Anterior cingulate cortex (tissue), 58 donors: ENCODE results near the gene HEATR9.

Source experiments
- DNase-seq, 58 donors: peaks; one replicate each; lab custom pipeline; 2025; lab: John Stamatoyannopoulos, UW

Gene HEATR9

DNA sequence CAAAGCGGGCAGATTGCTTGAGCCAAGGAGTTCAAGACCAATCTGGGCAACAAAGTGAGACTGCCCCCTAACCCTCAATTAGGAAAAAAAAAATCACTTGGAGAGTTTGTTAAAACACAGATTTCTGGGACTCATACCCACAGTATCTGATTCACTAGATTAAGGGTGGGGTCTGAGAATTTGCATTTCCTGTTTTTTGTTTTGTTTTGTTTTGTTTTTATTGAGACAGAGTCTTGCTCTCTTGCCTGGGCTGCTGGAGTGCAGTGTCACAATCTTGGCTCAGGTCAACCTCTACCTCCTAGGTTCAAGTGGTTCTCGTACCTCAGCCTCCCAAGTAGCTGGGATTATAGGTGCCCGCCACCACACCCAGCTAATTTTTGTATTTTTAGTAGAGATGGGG lies 1.1 kb downstream of the HEATR9 start:
- DNase-seq = no peak

DNA sequence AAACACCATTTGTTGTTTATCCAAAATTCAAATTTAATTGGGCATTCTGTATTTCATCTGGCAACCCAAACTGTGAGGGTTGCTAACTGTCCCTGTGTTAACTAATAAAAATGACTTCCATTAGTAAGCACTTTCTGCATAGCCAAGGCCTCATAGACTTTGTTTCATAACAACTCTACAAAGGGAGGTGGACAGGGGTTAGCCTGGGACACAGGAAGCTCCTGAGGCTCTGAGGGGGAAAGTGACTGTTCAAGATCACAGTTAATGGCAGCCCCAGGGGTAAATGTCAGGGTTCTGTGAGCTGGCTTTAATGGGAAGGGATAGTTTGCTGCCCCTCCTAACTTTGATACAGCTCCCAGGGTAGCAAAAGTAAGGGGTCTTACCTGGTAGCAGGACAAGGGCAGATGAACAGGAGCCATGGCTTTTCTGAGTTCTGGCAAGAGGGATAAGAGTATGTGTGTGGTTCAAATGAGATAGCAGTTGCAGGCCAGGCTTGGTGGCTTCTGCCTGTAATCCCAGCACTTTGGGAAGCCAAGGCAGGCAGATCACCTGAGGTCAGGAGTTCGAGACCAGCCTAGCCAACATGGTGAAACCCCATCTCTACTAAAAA lies 2.2 kb downstream of the HEATR9 start:
- no peak for DNase-seq

DNA sequence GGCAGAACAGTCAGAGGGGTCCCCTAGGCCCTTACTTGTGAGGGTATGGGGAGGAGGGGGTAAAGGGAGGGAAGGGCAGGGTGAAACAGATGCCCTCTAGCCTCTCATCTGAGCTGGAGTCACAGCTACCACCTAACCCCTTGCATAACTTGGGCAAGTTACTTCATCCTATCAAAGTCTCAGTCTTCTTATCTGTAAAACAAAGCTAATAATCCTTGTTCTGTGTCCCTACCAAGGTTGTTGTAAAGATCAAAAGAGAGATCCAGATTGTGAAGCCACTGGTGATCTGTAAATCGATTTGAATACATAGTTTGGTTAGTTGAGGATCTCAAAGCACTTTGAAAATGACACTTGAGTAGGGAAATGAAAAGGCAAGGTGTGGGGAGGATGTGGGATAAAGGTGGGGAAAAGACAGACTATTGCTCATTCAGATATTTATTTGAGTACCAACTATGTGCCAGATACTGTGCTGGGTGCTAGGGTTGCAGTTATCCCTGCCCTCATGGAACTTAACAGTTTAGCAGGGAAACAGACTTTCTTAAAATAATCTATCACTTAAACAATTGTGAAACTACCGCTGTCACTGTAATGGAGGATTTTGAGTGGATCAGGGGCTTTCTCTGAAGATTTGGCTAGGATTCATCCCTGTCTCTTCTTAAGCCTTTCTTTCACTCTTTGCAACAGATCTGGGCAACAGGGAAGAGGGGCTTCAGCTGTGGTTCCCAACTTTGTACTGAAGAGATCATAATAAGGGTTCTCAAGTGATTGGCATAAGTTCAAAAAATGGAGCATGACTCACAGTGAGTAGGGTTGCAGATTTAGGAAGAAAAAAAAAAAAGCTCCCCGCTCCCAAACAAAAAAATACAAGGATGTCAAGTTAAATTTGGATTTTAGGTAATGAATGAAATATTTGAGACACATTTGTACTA lies 3.0 kb downstream of the HEATR9 start:
- no peak for DNase-seq

DNA sequence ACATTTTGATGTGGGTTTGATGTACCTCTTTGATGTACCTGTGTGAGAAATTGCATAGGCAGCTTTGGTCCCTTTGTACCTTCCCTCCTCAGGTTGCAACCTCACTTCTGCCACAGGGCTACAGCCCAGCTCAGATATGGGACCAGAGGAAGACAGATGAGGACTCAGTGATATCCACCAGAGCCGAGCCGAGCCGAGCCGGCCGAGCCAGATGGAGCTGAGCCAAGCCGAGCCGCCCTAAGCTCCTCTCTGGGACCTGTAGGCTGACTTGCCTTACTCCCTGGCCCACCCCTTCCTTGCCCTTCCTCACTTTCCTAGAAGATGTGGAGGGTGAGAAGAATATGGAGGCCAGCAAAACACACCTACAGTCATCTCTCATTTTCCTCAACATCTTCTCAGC lies 3.8 kb downstream of the HEATR9 start:
- DNase-seq = no peak

DNA sequence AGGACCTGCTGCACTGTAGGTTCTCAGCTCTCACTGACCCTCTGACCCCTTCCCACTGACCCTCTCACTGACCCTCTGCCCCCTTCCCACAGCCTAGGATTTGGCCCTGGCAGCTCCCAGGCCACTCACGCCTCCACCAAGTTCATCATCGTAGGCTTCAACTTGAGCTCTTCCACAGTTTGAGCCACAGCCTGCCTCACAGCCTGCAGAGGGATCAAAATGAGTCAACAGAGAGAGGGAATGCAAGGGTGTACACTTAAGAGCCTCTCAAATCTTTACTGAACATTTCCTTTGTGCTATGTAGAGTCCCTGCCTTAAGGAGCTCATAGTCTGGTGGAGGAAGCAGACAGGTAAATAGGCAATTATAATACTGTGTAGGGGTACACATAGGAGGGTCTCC lies 12.1 kb downstream of the HEATR9 start:
- no peak for DNase-seq

DNA sequence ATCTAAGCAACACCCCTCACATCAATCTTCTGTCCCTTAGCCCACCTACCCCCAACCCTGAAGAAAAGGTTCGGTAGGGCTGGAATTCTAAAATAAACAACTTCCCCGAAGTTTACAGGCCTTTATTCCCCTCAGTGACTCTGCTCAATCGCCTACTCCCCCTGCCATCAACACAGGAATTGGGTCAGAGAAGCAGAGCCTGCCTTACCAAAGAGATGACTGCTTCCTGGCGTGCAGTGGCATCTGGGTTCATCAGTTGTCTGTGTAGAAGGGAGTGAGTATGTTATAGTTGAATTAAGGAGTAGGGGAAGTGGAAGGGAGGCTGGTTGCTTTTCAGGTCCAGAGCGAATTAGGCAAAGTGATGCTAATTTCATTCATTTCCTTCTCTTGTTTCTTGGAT lies 12.7 kb downstream of the HEATR9 start:
- DNase-seq = no peak

DNA sequence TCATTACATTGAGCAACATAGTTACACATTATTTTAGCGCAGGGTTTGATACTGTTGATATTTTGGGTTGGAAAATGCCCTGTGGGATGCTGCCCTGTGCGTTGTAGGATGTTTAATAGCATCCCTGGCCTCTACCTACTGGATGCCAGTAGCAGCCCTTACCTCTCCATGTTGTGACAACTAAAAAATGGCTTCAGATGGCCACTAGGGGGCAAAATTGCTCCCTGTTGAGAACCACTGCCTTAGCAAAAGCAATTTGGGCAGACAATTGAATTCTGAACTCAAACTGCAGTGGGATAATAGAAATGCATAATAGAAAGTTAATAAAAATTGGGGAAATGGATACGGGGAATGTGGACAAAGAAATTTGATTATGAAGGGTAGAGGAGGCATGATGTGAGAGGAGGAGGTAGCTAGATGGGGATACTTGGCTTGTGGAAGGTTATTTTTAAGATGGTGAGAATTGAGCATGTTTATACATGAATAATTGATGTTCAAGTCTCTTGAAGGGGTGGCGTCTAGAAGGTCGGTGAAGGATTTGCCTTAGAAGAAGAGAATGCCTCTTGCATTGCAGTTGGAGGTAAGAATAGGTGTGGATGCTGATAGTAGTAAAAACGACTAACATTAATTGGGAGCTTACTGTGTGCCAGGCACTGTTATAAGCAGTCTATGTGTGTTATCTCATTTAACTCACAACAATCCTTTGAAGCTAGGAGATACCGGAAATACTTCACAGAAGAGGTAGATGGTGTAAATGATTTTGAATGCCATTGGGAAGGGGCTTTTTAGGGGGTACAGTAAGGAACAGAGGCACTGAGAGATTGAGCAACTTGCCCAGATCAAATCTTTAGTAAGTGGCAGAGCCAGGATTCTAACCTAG lies 19.0 kb downstream of the HEATR9 start:
- DNase-seq = peak in 29 of 58 donors; percentile 0 to 56 (median 11)

GRCh38 chr17:35847633-35848373 lies 20.9 kb downstream of the HEATR9 start:
- no peak for DNase-seq

GRCh38 chr17:35847006-35847405 lies 21.7 kb downstream of the HEATR9 start:
- DNase-seq = no peak

DNA sequence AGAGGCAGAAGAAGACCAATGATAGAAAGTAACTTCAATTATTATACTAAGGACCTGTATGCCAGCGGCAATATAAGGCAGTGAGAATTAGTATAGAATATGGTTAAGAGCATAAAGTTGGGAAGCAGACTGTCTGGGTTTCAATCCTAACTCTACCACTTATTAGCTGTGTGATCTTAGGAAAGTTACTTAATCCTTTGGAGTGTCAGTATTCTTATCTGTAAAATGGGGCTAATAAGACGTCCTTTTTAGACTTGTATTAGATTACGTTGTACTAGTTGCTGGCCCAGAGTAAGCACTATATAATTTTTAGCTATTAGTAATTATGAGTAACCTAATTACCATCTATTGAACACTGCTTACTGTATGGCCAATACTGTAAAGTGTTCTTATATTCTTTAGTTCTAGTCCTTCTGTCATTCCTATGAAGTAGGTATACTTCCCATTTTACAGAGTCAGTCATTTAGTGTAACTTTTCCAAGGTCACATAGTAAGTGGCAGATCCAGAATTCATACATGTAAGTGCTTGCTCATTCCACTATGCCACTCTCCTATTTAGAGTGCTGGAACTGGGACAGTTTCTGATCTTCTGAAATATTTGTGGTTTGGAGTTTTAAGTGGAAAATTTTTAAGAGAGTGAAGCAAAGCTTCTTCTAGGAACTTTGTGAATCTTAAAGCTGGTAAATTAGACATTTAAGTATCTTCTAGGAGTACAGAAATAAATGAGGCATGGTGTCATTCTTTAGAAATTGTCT lies 22.5 kb downstream of the HEATR9 start:
- no peak for DNase-seq

GRCh38 chr17:35844547-35844946 lies 24.1 kb downstream of the HEATR9 start:
- no peak for DNase-seq

DNA sequence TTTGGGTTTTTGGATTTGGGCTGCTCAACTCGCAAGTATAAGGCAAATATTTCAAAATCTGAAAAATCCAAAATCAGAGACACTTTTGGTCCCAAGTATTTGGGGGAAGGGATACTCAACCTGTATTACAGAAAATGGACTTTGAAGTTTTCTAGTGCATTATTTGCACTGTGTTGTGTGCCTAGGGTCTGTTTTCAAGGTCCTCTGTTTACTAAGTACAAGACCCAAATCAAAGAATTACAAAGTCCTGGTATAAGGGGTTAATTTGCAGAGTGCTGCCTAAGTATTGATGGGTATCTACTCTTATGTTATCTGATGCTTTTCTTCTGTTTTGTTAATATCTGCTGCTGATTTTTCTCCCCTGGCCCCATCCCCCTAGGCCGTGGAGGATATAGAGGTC lies 25.0 kb downstream of the HEATR9 start:
- no peak for DNase-seq

DNA sequence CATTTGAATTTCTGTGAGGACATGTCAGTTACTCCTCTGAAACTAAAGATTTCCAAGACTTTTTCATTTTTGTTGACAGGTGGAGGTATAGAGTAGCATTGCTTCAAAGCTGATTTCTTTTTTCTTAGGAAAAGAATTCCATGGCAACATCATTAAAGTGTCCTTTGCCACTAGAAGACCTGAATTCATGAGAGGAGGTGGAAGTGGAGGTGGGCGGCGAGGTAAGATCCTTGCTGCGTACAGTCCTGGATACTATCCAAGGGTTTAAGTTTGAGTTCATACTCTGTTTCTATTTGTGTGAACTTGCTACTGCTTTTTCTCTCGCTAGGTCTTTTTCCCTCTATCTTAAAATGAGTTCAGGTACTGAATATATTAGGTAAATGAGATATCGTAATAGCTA lies 26.5 kb downstream of the HEATR9 start:
- DNase-seq = no peak

DNA sequence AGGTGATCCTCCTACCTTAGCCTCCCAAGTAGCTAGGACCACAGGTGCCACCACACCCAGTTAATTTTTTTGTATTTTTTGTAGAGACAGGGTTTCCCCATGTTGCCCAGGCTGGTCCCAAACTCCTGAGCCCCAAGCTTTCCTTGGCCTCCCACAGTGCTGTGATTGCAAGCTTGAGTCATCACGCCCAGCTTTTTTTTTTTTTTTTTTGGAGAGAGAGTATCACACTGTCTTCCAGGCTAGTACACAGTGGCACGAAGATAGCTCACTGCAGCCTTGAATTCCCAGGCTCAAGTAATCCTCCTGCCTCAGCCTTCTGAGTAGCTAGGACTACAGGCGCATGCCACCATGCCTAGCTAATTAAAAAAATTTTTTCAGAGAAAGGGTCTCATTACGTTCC lies 27.2 kb downstream of the HEATR9 start:
- peak in 1 of 58 donors; percentile 9 for DNase-seq

GRCh38 chr17:35841101-35841500 lies 27.6 kb downstream of the HEATR9 start:
- DNase-seq = no peak

DNA sequence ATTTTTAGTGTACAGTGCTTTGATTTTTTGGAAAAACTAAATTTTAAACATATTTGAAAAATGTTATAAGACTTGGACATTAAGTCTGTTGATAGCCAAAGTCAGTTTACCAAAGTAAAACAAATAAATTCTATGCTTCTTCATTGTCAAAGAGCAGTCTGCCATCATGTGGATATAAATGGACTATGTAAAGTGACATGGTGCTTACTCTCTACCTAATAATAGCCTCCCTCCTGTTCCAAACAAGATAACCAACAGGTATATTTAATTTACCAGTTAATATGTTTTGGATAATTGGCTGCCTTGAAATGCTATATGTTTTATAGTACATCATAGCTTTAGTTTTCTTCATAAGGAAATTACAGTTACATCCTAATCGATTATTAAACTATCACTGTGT lies 43.5 kb downstream of the HEATR9 start:
- no peak for DNase-seq

- DNase-seq = no peak
Observed at GRCh38 chr17:35821308-35821707, 47.4 kb downstream of the HEATR9 start.

GRCh38 chr17:35819455-35819854 lies 49.2 kb downstream of the HEATR9 start:
- DNase-seq = no peak

DNA sequence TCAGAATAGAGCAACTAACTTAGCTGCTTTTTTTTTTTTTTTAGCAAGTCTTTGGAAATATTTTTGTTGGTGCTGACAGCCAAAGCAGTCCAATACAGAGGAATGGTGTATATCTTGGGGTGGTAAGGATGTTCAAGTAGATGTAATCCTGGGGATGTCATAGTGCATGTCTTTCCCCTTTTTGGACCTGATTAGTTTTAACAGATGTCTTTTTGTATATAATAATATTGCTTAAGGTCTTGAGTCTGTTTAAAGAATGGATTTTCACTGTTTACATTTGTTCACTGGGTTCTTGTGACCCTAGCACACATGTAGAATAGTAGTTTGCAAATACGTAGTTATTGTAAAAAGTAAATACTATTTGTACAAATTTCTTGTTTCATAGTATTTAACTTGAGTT lies 51.5 kb downstream of the HEATR9 start:
- no peak for DNase-seq

- DNase-seq = no peak
Observed at GRCh38 chr17:35816723-35817122, 52.0 kb downstream of the HEATR9 start.
